A549 (cell line): ENCODE measurements around the gene KRT14.

Experiments used
- CTCF ChIP-seq: fragments of >200 bp; sonication (Bioruptor Twin); formaldehyde crosslinking; IDR thresholded peaks from 3 replicates; pipeline ENCODE4 v1.5.1; 2016
- KDM1A ChIP-seq: fragments of 200-600 bp; sonication (generic); IDR thresholded peaks from 2 replicates; pipeline ENCODE4 v1.6.1; 2016; ENCODE audit warnings: low read depth, mild to moderate bottlenecking
- POLR2AphosphoS2 ChIP-seq: conservative IDR thresholded peaks from 2 replicates; pipeline ENCODE4 v1.6.1; 2012; ENCODE audit warnings: low read length, improper control_type of control experiment, inconsistent platforms
- TF ChIP-seq, protein P1 (sequence below): fragments of 450-650 bp; IDR thresholded peaks from 2 replicates; pipeline ENCODE4 v1.6.1; 2014; ENCODE audit warnings: antibody characterized with exemption

DNA sequence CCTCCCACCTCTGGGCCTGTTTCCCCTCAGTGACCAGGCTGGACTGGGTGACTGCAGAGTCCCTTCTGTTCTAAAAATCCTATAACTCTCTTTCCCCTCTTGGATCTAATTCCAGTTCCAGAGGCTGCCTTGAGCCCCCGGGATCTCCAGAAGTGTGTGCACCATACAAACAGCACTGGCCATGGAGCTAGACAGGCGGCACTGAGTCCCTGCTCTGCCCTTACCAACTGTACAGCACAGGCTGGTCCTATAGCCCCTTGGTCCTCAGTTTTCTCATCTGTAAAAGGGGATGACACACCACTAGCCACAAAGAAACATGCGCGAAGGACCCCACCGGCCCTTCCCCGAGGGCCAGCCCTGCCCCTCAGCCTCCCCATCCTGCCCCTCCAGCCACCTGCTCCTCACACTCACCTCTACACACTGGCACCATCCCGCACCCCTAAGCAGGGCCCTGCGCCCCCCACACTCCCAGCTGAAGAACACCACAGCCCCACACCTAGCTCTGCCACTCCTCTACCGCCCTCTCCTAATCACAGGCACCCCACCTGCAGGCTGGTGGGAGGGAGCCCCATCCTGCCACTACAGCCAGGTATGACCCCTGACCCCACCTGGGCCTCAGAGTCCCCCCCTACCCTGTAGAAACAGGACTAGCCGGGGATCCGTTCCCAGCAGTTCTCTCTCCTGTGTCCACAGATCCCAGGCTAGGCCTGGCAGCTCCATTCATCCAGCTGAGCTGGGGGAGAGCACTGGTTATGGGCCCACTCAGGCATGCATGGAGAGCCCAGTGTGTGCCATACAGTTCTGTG lies 26.8 kb upstream of the KRT14 start:
- TF ChIP-seq KDM1A (no peak), CTCF (no peak), POLR2AphosphoS2 (no peak)
- TF ChIP-seq, protein P1, sequence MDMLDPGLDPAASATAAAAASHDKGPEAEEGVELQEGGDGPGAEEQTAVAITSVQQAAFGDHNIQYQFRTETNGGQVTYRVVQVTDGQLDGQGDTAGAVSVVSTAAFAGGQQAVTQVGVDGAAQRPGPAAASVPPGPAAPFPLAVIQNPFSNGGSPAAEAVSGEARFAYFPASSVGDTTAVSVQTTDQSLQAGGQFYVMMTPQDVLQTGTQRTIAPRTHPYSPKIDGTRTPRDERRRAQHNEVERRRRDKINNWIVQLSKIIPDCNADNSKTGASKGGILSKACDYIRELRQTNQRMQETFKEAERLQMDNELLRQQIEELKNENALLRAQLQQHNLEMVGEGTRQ = no peak
